Measurements from ENCODE around the gene MAP4K4. TPM values are rescaled to one million over a fixed set of nuclear protein-coding genes. Genes with fewer than 3 reads are reported as not detected.
A peak's percentile ranks its signal among the peaks of the same experiment; 100 is the strongest.

Gene MAP4K4
- total RNA-seq = 100 to 1,000 TPM; 104 to 138 (median 128) TPM
- polyA plus RNA-seq = 10 to 100 TPM; 13.6 to 14.2 TPM
- 328 reads per million, percentile 96 among the genes with 10 or more reads in this experiment for total RNA-seq

- peaks cover 0 to 10% (median 0%) of the 10 kb centered on the region in 5 donors for H3K36me3 Mint-ChIP-seq
- POLR2A ChIA-PET = interaction anchor here (0.6 to 2.5 kb wide), 15 partner anchors 7 to 350 kb away, joined by 3 to 25 read pairs (median 4); partner anchors contain the start of gene RFX8
- ATAC-seq = peak; percentile 76
- Histone ChIP-seq H3K4me1 (ENCODE audit: control insufficient read depth in 2 of 2, insufficient read depth in 2 of 2, low read length in 2 of 2) (peaks cover 19 to 21% of the 10 kb centered on the region in 2 donors), H3K36me3 (ENCODE audit: control insufficient read depth in 2 of 3, insufficient read depth in 3 of 3, low read length in 3 of 3) (no peaks in the 10 kb centered on the region), H3K4me3 (ENCODE audit: low read length) (peak within 1 kb of the TSS; percentile 89), H3K27ac (ENCODE audit: low read depth, low read length) (peak within 1 kb of the TSS; percentile 79), H3K9me3 (ENCODE audit: control insufficient read depth in 2 of 3, low read length in 3 of 3) (no peaks in the 10 kb centered on the region), H3K27me3 (ENCODE audit: control insufficient read depth in 2 of 2, insufficient read depth in 2 of 2, low read length in 2 of 2) (no peaks in the 10 kb centered on the region)
- peaks cover 11 to 41% (median 26%) of the 10 kb centered on the region in 7 donors for H3K4me1 Mint-ChIP-seq
- peak within 1 kb of the TSS in 6 of 10 donors; percentile 82 to 98 (median 96) for H3K4me3 Mint-ChIP-seq
- peaks cover 0 to 6% (median 0%) of the 10 kb centered on the region in 11 donors for H3K9me3 Mint-ChIP-seq
- peak within 1 kb of the TSS; percentile 88 to 98 (median 93) for H3K27ac Mint-ChIP-seq
- peak; percentile 56 to 81 (median 70) for DNase-seq
- CTCF ChIA-PET = interaction anchor here (0.7 to 1.3 kb wide), 3 partner anchors 20 to 104 kb away, joined by 3 to 8 read pairs (median 3); no protein-coding TSS in a partner anchor
- intact Hi-C loops (cut with micrococcal nuclease) = loop anchor here (1.0 to 10.0 kb wide), 19 partner anchors 9 to 695 kb away; partner anchors contain the start of genes RFX8 (in 2 of the 2), RNF149 (in 2 of the 2), RPL31 (in 2 of the 2) and CNOT11 (in 1 of the 2)
- no peaks in the 10 kb centered on the region for H3K27me3 Mint-ChIP-seq
Measured at GRCh38 chr2:101697124-101698013, at the start of gene MAP4K4. MAP4K4 (plus strand) TSS chr2:101697707; CDS start chr2:101698081, 374 bp downstream.

GRCh38 chr2:101653469-101653868 lies 44.0 kb upstream of the MAP4K4 start:
- Histone ChIP-seq H3K27me3 (ENCODE audit: control insufficient read depth in 2 of 2, insufficient read depth in 2 of 2, low read length in 2 of 2) (no peaks in the 10 kb centered on the region), H3K9me3 (ENCODE audit: control insufficient read depth in 2 of 3, low read length in 3 of 3) (no peaks in the 10 kb centered on the region), H3K4me3 (ENCODE audit: low read length) (no peak overlapping the region), H3K27ac (ENCODE audit: low read depth, low read length) (no peak overlapping the region), H3K36me3 (ENCODE audit: control insufficient read depth in 2 of 3, insufficient read depth in 3 of 3, low read length in 3 of 3) (no peaks in the 10 kb centered on the region), H3K4me1 (ENCODE audit: control insufficient read depth in 2 of 2, insufficient read depth in 2 of 2, low read length in 2 of 2) (peaks cover 5 to 13% of the 10 kb centered on the region in 2 donors)
- H3K4me1 Mint-ChIP-seq = peaks cover 13 to 32% (median 21%) of the 10 kb centered on the region in 7 donors
- peak overlapping the region in 3 of 9 donors; percentile 2 to 13 (median 2) for H3K27ac Mint-ChIP-seq
- peaks cover 0 to 19% (median 2%) of the 10 kb centered on the region in 11 donors for H3K9me3 Mint-ChIP-seq
- POLR2A ChIA-PET = no interaction called here
- intact Hi-C loops (cut with micrococcal nuclease) = loop anchor here (2.0 to 10.0 kb wide), 5 partner anchors 45 to 239 kb away; no protein-coding TSS in a partner anchor
- peak overlapping the region in 1 of 10 donors; percentile 58 for H3K4me3 Mint-ChIP-seq
- DNase-seq = no peak
- peaks cover 0 to 14% (median 0%) of the 10 kb centered on the region in 5 donors for H3K36me3 Mint-ChIP-seq
- no peaks in the 10 kb centered on the region for H3K27me3 Mint-ChIP-seq
- no peak for ATAC-seq
- CTCF ChIA-PET = interaction anchor here (1.0 kb wide), 1 partner anchor 38 kb away, joined by 4 read pairs; no protein-coding TSS in a partner anchor

GRCh38 chr2:101655702-101656422 lies 41.6 kb upstream of the MAP4K4 start:
- Mint-ChIP-seq H3K27me3 (no peaks in the 10 kb centered on the region), H3K36me3 (peaks cover 0 to 11% (median 0%) of the 10 kb centered on the region in 5 donors), H3K4me3 (no peak overlapping the region), H3K4me1 (peaks cover 11 to 25% (median 16%) of the 10 kb centered on the region in 7 donors), H3K27ac (no peak overlapping the region), H3K9me3 (peaks cover 0 to 19% (median 2%) of the 10 kb centered on the region in 11 donors)
- CTCF ChIA-PET = no interaction called here
- POLR2A ChIA-PET = no interaction called here
- intact Hi-C loops (cut with micrococcal nuclease) = loop anchor here in 1 of 2 donors (10.0 kb wide), 1 partner anchor 241 kb away; no protein-coding TSS in a partner anchor
- Histone ChIP-seq H3K4me1 (ENCODE audit: control insufficient read depth in 2 of 2, insufficient read depth in 2 of 2, low read length in 2 of 2) (peaks cover 5 to 10% of the 10 kb centered on the region in 2 donors), H3K27me3 (ENCODE audit: control insufficient read depth in 2 of 2, insufficient read depth in 2 of 2, low read length in 2 of 2) (no peaks in the 10 kb centered on the region), H3K9me3 (ENCODE audit: control insufficient read depth in 2 of 3, low read length in 3 of 3) (no peaks in the 10 kb centered on the region), H3K27ac (ENCODE audit: low read depth, low read length) (no peak overlapping the region), H3K36me3 (ENCODE audit: control insufficient read depth in 2 of 3, insufficient read depth in 3 of 3, low read length in 3 of 3) (no peaks in the 10 kb centered on the region), H3K4me3 (ENCODE audit: low read length) (no peak overlapping the region)
- DNase-seq (no peak), ATAC-seq (no peak)

- Histone ChIP-seq H3K4me3 (ENCODE audit: low read length) (no peak overlapping the region), H3K27me3 (ENCODE audit: control insufficient read depth in 2 of 2, insufficient read depth in 2 of 2, low read length in 2 of 2) (no peaks in the 10 kb centered on the region), H3K4me1 (ENCODE audit: control insufficient read depth in 2 of 2, insufficient read depth in 2 of 2, low read length in 2 of 2) (no peaks in the 10 kb centered on the region), H3K36me3 (ENCODE audit: control insufficient read depth in 2 of 3, insufficient read depth in 3 of 3, low read length in 3 of 3) (no peaks in the 10 kb centered on the region), H3K27ac (ENCODE audit: low read depth, low read length) (no peak overlapping the region), H3K9me3 (ENCODE audit: control insufficient read depth in 2 of 3, low read length in 3 of 3) (no peaks in the 10 kb centered on the region)
- intact Hi-C loops (cut with micrococcal nuclease) = loop anchor here in 1 of 2 donors (10.0 kb wide), 1 partner anchor 243 kb away; no protein-coding TSS in a partner anchor
- Mint-ChIP-seq H3K4me1 (peaks cover 0 to 6% (median 5%) of the 10 kb centered on the region in 7 donors), H3K4me3 (no peak overlapping the region), H3K27me3 (no peaks in the 10 kb centered on the region), H3K9me3 (peaks cover 0 to 10% (median 2%) of the 10 kb centered on the region in 11 donors), H3K27ac (peak overlapping the region in 2 of 9 donors; percentile 12 to 46), H3K36me3 (peaks cover 0 to 5% (median 0%) of the 10 kb centered on the region in 5 donors)
- ATAC-seq (no peak), DNase-seq (no peak)
- ChIA-PET CTCF (no interaction called here), POLR2A (no interaction called here)
Measured at GRCh38 chr2:101657787-101658186, 39.7 kb upstream of the MAP4K4 start.

- Histone ChIP-seq H3K27ac (ENCODE audit: low read depth, low read length) (no peak overlapping the region), H3K4me3 (ENCODE audit: low read length) (no peak overlapping the region), H3K36me3 (ENCODE audit: control insufficient read depth in 2 of 3, insufficient read depth in 3 of 3, low read length in 3 of 3) (no peaks in the 10 kb centered on the region), H3K4me1 (ENCODE audit: control insufficient read depth in 2 of 2, insufficient read depth in 2 of 2, low read length in 2 of 2) (no peaks in the 10 kb centered on the region), H3K27me3 (ENCODE audit: control insufficient read depth in 2 of 2, insufficient read depth in 2 of 2, low read length in 2 of 2) (no peaks in the 10 kb centered on the region), H3K9me3 (ENCODE audit: control insufficient read depth in 2 of 3, low read length in 3 of 3) (no peaks in the 10 kb centered on the region)
- Mint-ChIP-seq H3K4me1 (peaks cover 0 to 5% (median 3%) of the 10 kb centered on the region in 7 donors), H3K4me3 (no peak overlapping the region), H3K36me3 (peaks cover 0 to 3% (median 0%) of the 10 kb centered on the region in 5 donors), H3K9me3 (peaks cover 0 to 4% (median 1%) of the 10 kb centered on the region in 11 donors), H3K27ac (peak overlapping the region in 1 of 9 donors; percentile 52), H3K27me3 (no peaks in the 10 kb centered on the region)
- POLR2A ChIA-PET = no interaction called here
- intact Hi-C loops (cut with micrococcal nuclease) = loop anchor here in 1 of 2 donors (10.0 kb wide), 1 partner anchor 244 kb away; no protein-coding TSS in a partner anchor
- no peak for DNase-seq
- no peak for ATAC-seq
- CTCF ChIA-PET = no interaction called here
Measured at GRCh38 chr2:101658387-101658786, 39.1 kb upstream of the MAP4K4 start.

- ATAC-seq (no peak), DNase-seq (no peak)
- intact Hi-C loops (cut with micrococcal nuclease) = no loop called here
- CTCF ChIA-PET = no interaction called here
- H3K27me3 ChIP-seq (ENCODE audit: control insufficient read depth in 2 of 2, insufficient read depth in 2 of 2, low read length in 2 of 2) = no peaks in the 10 kb centered on the region
- no peak overlapping the region for H3K27ac ChIP-seq (ENCODE audit: low read depth, low read length)
- H3K4me1 ChIP-seq (ENCODE audit: control insufficient read depth in 2 of 2, insufficient read depth in 2 of 2, low read length in 2 of 2) = no peaks in the 10 kb centered on the region
- Mint-ChIP-seq H3K4me1 (peaks cover 0 to 4% (median 0%) of the 10 kb centered on the region in 7 donors), H3K27me3 (no peaks in the 10 kb centered on the region), H3K36me3 (peaks cover 0 to under 1% (median 0%) of the 10 kb centered on the region in 5 donors), H3K27ac (no peak overlapping the region), H3K9me3 (peaks cover 0 to 2% (median under 1%) of the 10 kb centered on the region in 11 donors), H3K4me3 (no peak overlapping the region)
- no peaks in the 10 kb centered on the region for H3K9me3 ChIP-seq (ENCODE audit: control insufficient read depth in 2 of 3, low read length in 3 of 3)
- H3K4me3 ChIP-seq (ENCODE audit: low read length) = no peak overlapping the region
- POLR2A ChIA-PET = no interaction called here
- no peaks in the 10 kb centered on the region for H3K36me3 ChIP-seq (ENCODE audit: control insufficient read depth in 2 of 3, insufficient read depth in 3 of 3, low read length in 3 of 3)
Measured at GRCh38 chr2:101665312-101665711, 32.2 kb upstream of the MAP4K4 start.
